AG04450 (cell line): ENCODE results near the gene SORT1. TPM values are rescaled to one million over a fixed set of nuclear protein-coding genes. Genes with fewer than 3 reads are reported as not detected.

Experiments used
- CTCF ChIA-PET: fragments of 300-600, 350-600 bp; formaldehyde crosslinking; extraction: SDS; loops from one replicate; lab custom pipeline; 2022; ENCODE audit warnings: antibody characterized with exemption, inconsistent platforms; lab: Charles Lee
- POLR2A ChIA-PET: fragments of 350-600 bp; formaldehyde crosslinking; extraction: SDS; loops from one replicate; lab custom pipeline; 2021; ENCODE audit warnings: antibody characterized with exemption, inconsistent platforms; lab: Yijun Ruan, JAX
- DNase-seq: peaks from one replicate; pipeline ENCODE4 v3.0.0-alpha.2; 2011; ENCODE audit warnings: low read depth, low spot score
- H3K27ac ChIP-seq: one replicate; pipeline ENCODE4 v1.5.1; 2012; ENCODE audit warnings: low read depth, low read length, control low read depth
- H3K27me3 ChIP-seq: one replicate; pipeline ENCODE4 v1.6.0; 2012; ENCODE audit warnings: low read length; ENCODE audit not compliant: control insufficient read depth, insufficient read depth
- H3K4me3 ChIP-seq: 2 replicates; pipeline ENCODE4 v1.5.1; 2011; ENCODE audit warnings: mild to moderate bottlenecking, low read depth, low read length, control low read depth
- H3K9me3 ChIP-seq: 2 replicates; pipeline ENCODE4 v1.5.1; 2012; ENCODE audit warnings: low read length; ENCODE audit not compliant: control insufficient read depth, insufficient read depth
- polyA plus RNA-seq: library from polyadenylated mRNA; depleted of rRNA; stranded (reverse); fragments of >200 nt; gene quantifications from 2 replicates; pipeline ENCODE4 v1.2.3, GENCODE V29; 2011
- TF ChIP-seq, protein P1 (sequence below): IDR thresholded peaks from 2 replicates; pipeline ENCODE4 v1.5.1; 2011; ENCODE audit warnings: low read depth, low read length, control low read depth, inconsistent platforms

SORT1 gene
- polyA plus RNA-seq, 1 experiment = 42.8 TPM

DNA sequence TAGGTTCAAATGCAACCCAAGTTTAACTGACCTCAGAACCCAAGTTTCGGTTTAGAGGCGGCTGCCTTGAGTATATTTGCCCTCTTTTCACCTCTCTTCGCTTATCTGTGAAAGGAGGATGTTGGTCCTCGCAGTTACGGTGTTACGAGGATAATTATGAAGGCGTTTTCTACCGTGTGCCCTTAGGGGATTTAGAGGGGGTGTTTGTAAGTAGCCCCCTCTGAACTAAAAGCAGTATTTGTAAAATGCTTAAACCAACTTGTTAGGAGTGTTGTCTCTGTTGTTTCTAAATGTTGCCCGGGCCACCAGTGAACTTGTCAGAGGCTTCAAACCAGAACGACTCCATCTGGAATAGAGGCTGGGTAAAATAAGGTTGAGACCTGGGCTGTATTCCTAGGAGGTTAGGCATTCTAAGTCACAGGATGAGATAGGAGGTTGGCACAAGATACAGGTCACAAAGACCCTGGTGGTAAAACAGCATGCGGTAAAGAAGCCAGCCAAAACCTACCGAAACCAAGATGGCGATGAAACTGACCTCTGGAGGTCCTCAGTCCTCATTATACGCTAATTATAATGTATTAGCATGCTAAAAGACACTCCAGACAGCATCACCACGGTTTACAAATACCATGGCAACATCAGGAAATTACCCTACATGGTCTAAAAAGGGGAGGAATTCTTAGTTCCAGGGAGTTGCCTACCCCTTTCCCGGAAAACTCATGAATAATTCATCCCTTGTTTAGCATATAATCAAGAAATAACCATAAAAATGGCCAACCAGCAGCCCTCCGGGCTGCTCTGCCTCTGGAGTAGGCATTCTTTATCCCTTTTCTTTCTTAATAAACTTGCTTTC, 113.7 kb downstream of the SORT1 start:
- peaks cover 2% of the 10 kb centered on the region for H3K27me3 ChIP-seq
- TF ChIP-seq, protein P1, sequence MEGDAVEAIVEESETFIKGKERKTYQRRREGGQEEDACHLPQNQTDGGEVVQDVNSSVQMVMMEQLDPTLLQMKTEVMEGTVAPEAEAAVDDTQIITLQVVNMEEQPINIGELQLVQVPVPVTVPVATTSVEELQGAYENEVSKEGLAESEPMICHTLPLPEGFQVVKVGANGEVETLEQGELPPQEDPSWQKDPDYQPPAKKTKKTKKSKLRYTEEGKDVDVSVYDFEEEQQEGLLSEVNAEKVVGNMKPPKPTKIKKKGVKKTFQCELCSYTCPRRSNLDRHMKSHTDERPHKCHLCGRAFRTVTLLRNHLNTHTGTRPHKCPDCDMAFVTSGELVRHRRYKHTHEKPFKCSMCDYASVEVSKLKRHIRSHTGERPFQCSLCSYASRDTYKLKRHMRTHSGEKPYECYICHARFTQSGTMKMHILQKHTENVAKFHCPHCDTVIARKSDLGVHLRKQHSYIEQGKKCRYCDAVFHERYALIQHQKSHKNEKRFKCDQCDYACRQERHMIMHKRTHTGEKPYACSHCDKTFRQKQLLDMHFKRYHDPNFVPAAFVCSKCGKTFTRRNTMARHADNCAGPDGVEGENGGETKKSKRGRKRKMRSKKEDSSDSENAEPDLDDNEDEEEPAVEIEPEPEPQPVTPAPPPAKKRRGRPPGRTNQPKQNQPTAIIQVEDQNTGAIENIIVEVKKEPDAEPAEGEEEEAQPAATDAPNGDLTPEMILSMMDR = no peak
- peak overlapping the region; percentile 83 for H3K27ac ChIP-seq
- CTCF ChIA-PET = interaction anchor here (1.8 to 3.0 kb wide), 2 partner anchors 109 to 115 kb away, joined by 5 to 23 read pairs; partner anchors contain the start of gene SORT1
- H3K9me3 ChIP-seq = no peaks in the 10 kb centered on the region
- H3K4me3 ChIP-seq = peak overlapping the region; percentile 93
- DNase-seq = no peak
- POLR2A ChIA-PET = interaction anchor here (1.8 kb wide), 1 partner anchor 114 kb away, joined by 9 read pairs; the partner anchor contains the start of gene SORT1

DNA sequence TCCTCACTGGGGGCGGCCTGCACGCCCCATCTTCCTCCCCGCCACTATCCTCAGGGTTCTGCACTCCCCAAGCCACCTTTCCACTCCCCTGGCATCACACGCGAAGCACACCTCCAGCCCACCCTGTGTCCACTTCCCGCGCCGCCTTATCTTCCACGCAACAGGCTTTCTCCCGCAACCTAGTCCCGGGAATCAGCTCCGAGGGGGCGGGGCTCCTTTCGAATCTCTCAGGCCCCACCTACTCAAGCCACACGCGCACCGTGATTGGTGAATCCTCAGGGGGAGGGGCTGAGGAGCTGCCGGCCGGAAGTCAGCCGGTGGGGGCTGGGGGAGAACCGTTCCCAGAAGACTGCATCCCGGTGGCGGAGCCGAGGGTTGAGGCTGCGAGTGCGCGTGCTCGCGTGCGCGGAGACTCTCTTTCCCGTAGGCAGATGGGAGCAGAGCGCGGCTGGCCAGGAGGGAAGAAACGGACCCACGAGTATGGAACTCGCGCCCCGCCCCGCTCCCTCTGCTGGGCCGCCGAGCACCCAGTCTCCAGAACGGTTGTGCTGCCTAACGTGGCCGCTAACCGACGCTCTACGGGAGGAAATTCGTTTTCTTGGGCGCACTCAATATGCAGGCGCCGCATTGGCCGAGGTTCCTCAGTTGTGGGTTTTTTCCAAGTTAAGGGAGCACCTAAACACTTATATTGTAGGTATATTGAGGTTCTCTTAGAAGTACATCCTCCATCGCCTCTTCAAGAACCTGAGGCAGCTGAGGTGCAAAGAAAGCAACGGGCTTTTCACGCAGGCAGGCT, 114.6 kb downstream of the SORT1 start, which contains the start of gene PSRC1:
PSRC1 (minus strand) TSS at position 194 of the 796 bp plus-strand sequence.
- ChIA-PET POLR2A (interaction anchor here (0.6 to 1.8 kb wide), 12 partner anchors 11 to 713 kb away, joined by 3 to 9 read pairs (median 4); partner anchors contain the start of gene SORT1), CTCF (interaction anchor here (1.1 to 3.0 kb wide), 3 partner anchors 19 to 116 kb away, joined by 3 to 23 read pairs (median 5); partner anchors contain the start of gene SORT1)
- peak; percentile 92 for DNase-seq
- TF ChIP-seq, protein P1 = peak; percentile 68
- no peaks in the 10 kb centered on the region for H3K27me3 ChIP-seq
- H3K4me3 ChIP-seq = peak within 1 kb of the TSS; percentile 93
- peak within 1 kb of the TSS; percentile 83 for H3K27ac ChIP-seq
- H3K9me3 ChIP-seq = no peaks in the 10 kb centered on the region

DNA sequence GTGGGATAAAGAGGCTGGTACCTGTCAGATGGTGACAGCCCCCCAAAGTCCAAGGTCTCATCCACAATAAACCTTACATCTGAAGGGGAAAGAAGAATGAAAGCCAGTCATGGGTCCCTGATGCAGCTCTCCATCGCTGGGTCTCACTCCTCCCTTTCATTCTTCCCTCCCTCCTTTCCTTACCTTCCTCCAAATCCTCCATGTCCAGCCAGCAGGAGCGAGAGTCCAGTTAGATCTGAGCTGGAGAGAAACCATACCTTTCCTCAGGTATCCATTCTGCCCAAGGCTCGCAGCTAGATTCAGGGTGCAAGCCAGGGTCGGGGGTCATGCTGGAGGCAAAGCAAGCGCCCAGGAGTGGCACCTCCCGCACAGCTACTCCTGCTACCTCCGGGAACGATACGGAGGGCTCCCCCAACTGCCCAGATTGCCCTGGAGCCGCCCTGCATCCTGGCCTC, 115.2 kb downstream of the SORT1 start:
- no peak for DNase-seq
- Histone ChIP-seq H3K27ac (peak overlapping the region; percentile 61), H3K9me3 (no peaks in the 10 kb centered on the region), H3K4me3 (peak overlapping the region; percentile 93), H3K27me3 (no peaks in the 10 kb centered on the region)
- POLR2A ChIA-PET = interaction anchor here (0.6 to 1.8 kb wide), 12 partner anchors 11 to 713 kb away, joined by 3 to 9 read pairs (median 4); partner anchors contain the start of gene SORT1
- CTCF ChIA-PET = interaction anchor here (1.1 to 3.0 kb wide), 4 partner anchors 18 to 250 kb away, joined by 3 to 23 read pairs (median 4); partner anchors contain the start of gene SORT1
- TF ChIP-seq, protein P1 = no peak

DNA sequence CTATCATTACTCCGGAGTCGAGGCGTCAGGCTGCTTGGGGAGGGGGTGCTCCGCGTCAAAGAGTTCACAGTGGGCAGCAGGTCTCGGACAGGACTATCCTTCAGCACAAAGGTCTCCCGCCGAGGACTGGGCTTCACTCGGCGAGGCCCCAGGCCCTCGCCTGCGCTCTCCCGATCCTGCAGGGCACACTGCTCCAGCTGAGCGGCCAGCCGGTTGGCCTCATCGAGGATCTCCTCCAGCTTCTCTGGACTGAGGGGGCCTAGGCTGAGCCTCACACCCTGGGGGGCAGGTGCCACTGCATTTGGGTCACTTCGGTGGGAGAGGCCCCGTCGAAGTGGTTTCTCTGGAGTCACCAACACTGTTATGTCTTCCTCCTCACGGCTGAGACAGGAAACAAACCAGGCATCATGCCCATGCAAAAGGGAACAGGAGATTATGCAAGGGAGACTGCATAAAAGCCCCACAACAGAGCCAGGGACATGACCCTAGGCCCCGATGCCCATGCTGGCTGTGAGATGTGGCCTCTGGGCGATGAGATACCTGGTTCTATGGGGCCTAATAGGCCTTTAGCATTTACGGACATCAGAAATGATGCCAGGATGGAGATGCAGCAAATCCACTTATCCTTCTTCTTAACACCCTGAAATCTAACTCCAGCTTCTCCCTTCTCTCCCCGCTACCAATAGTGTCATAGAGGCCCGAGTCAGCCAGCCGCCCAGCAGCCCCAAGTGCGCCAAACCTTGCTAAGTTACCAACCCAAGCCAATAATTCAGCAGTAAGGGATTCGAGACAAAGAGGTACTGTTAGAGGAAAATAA, 115.8 kb downstream of the SORT1 start:
- Histone ChIP-seq H3K4me3 (peak overlapping the region; percentile 93), H3K9me3 (no peaks in the 10 kb centered on the region), H3K27ac (peak overlapping the region; percentile 31), H3K27me3 (no peaks in the 10 kb centered on the region)
- TF ChIP-seq, protein P1 = no peak
- no peak for DNase-seq
- CTCF ChIA-PET = interaction anchor here (0.7 to 3.0 kb wide), 5 partner anchors 18 to 251 kb away, joined by 3 to 23 read pairs (median 4); partner anchors contain the start of gene SORT1
- POLR2A ChIA-PET = interaction anchor here (0.6 to 1.8 kb wide), 4 partner anchors 15 to 116 kb away, joined by 3 to 9 read pairs (median 4); partner anchors contain the start of gene SORT1
